Sigmoid colon (tissue), 7 donors: ENCODE measurements around the gene COBL. TPM values are rescaled to one million over a fixed set of nuclear protein-coding genes. Genes with fewer than 3 reads are reported as not detected.

Experiments used
- DNase-seq: peaks from one replicate; pipeline ENCODE4 v3.0.0-alpha.2; 2019
- H3K27ac ChIP-seq, 4 donors: fragments of 200-600 bp; sonication (generic); one replicate each; pipeline ENCODE4 v1.5.1; 2016 to 2019; ENCODE audit warnings: mild to moderate bottlenecking in 1 of 4
- H3K27me3 ChIP-seq, 3 donors: fragments of 200-600 bp; sonication (generic); one replicate each; pipeline ENCODE4 v1.5.1; 2019; ENCODE audit warnings: mild to moderate bottlenecking in 1 of 3
- H3K36me3 ChIP-seq, 4 donors: fragments of 200-600 bp; sonication (generic); one replicate each; pipeline ENCODE4 v1.5.1; 2016 to 2019
- H3K4me1 ChIP-seq, 4 donors: fragments of 200-600 bp; sonication (generic); one replicate each; pipeline ENCODE4 v1.5.1; 2017 to 2019
- H3K4me3 ChIP-seq, 4 donors: fragments of 200-600 bp; sonication (generic); one replicate each; pipeline ENCODE4 v1.5.1; 2017 to 2019; ENCODE audit warnings: mild to moderate bottlenecking in 2 of 4, moderate library complexity in 1 of 4
- H3K9me3 ChIP-seq, 4 donors: fragments of 200-600 bp in 3 of 4; sonication (generic) in 3 of 4; one replicate each; pipeline versions ENCODE4 v1.5.1 to v1.6.1; 2013 to 2019
- EP300 ChIP-seq, 4 donors: sonication (generic); formaldehyde crosslinking; IDR thresholded peaks; one replicate each; pipeline ENCODE4 v1.6.1; 2017; ENCODE audit warnings: antibody characterized with exemption in 4 of 4
- POLR2A ChIP-seq, 2 donors: fragments of 450-650 bp; IDR thresholded peaks; one replicate each; pipeline ENCODE4 v1.6.1; 2016; ENCODE audit warnings: antibody characterized with exemption in 2 of 2, mild to moderate bottlenecking in 2 of 2, moderate library complexity in 2 of 2
- POLR2AphosphoS5 ChIP-seq, 4 donors: sonication (generic); formaldehyde crosslinking; IDR thresholded peaks; one replicate each; pipeline ENCODE4 v1.6.1; 2017; ENCODE audit warnings: antibody characterized with exemption in 4 of 4
- WGBS, 2 donors: extraction: QIAGEN DNeasy Blood & Tissue Kit; methylation state at CpG; one replicate each; pipeline ENCODE4 v1.1.7; 2013; 5-methylcytosine and 5-hydroxymethylcytosine counted together
- intact Hi-C: fragments of 100-400 bp; cut with DNase I; formaldehyde crosslinking; loops from one replicate; pipeline ENCODE4 v1.15.1; 2023
- polyA plus RNA-seq, 3 donors: library from polyadenylated mRNA; stranded (reverse); fragments of 200-250 nt; gene quantifications; one replicate each; pipeline ENCODE4 v1.2.3, GENCODE V29; 2013
- total RNA-seq, 4 donors: library from RNA; depleted of rRNA; stranded (reverse); fragments of >200 nt; gene quantifications; one replicate each; pipeline ENCODE4 v1.1.0, GENCODE V29; 2016
- TF ChIP-seq, protein P1 (sequence below), 4 experiments: fragments of 450-650 bp in 3 of 4; fragments of 200-600 bp in 1 of 4; IDR thresholded peaks; one replicate each; pipeline ENCODE4 v1.5.1; 2016 to 2019; ENCODE audit warnings: antibody characterized with exemption in 4 of 4, mild to moderate bottlenecking in 3 of 4, moderate library complexity in 2 of 4
- donor health status: healthy with polysubstance abuse.
- donor health status: Bipolar disorder and iron deficiency.
- donor health status: healthy.

The COBL gene
- total and polyA plus RNA-seq, 7 donors: 3.0 to 27.6 (median 10.0) TPM

DNA sequence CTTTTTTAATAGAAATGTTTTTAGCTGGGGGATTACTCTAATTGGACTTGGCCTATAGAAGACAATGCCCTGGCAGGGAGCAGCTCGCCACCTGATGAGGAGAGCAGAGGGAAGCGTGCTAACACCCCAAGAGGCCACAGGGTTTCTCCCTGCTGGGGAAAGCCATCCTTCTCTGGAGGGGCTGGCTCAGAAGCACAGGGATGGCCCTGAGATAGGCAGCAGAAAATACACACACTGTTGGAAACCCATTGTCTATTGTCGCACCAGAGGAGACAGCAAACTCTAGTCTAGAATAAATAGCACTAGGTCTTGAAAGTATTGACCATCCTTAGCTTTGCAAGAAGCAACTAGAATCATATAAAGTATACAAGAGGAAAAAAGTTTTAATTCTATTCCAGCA is 5.4 kb downstream of the COBL start:
- no peak for TF ChIP-seq POLR2AphosphoS5 (IDR thresholded peaks at IDR 0.05)
- no peak for TF ChIP-seq POLR2A (IDR thresholded peaks at IDR 0.05)
- no peak for TF ChIP-seq EP300 (IDR thresholded peaks at IDR 0.05)
- TF ChIP-seq, protein P1, sequence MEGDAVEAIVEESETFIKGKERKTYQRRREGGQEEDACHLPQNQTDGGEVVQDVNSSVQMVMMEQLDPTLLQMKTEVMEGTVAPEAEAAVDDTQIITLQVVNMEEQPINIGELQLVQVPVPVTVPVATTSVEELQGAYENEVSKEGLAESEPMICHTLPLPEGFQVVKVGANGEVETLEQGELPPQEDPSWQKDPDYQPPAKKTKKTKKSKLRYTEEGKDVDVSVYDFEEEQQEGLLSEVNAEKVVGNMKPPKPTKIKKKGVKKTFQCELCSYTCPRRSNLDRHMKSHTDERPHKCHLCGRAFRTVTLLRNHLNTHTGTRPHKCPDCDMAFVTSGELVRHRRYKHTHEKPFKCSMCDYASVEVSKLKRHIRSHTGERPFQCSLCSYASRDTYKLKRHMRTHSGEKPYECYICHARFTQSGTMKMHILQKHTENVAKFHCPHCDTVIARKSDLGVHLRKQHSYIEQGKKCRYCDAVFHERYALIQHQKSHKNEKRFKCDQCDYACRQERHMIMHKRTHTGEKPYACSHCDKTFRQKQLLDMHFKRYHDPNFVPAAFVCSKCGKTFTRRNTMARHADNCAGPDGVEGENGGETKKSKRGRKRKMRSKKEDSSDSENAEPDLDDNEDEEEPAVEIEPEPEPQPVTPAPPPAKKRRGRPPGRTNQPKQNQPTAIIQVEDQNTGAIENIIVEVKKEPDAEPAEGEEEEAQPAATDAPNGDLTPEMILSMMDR (IDR thresholded peaks at IDR 0.05): no peak
- no peaks in the 10 kb centered on the region for H3K36me3 ChIP-seq
- no peaks in the 10 kb centered on the region for H3K9me3 ChIP-seq
- intact Hi-C loops: no loop called here
- H3K4me1 ChIP-seq: peaks cover 0 to 14% (median 9%) of the 10 kb centered on the region in 4 donors
- 94 to 97% methylated on average over 3 of the region's 3 CpGs for WGBS, 2 donors
- DNase-seq: no peak
- peaks cover under 1 to 11% (median 8%) of the 10 kb centered on the region in 3 donors for H3K27me3 ChIP-seq
- no peak overlapping the region for H3K27ac ChIP-seq
- no peak overlapping the region for H3K4me3 ChIP-seq

DNA sequence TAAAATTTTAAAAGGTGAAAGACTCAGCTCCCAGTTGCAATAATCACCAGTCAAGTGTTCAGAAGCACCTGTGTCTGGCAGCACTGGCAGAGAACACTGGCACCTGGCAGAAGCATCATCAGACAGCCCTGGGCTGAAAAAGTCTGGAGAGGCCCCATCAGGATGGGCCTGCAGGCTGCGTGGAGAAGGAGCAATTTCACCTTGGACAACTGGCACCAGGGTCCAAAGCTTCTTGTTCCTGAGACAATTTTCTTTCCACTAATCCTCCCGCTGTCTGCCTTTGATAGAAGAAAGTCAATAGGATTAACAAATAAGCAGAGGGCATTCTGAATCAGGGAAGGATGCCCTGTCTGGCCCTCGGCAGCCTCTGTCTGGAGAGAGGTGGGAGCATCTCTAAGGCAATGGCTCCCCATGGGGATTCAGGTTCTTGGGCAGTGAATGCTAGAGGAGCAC is 6.5 kb downstream of the COBL start:
- peaks cover 0 to 10% (median 0%) of the 10 kb centered on the region in 4 donors for H3K4me1 ChIP-seq
- WGBS, 2 donors: 92 to 96% methylated on average over 3 of the region's 3 CpGs

DNA sequence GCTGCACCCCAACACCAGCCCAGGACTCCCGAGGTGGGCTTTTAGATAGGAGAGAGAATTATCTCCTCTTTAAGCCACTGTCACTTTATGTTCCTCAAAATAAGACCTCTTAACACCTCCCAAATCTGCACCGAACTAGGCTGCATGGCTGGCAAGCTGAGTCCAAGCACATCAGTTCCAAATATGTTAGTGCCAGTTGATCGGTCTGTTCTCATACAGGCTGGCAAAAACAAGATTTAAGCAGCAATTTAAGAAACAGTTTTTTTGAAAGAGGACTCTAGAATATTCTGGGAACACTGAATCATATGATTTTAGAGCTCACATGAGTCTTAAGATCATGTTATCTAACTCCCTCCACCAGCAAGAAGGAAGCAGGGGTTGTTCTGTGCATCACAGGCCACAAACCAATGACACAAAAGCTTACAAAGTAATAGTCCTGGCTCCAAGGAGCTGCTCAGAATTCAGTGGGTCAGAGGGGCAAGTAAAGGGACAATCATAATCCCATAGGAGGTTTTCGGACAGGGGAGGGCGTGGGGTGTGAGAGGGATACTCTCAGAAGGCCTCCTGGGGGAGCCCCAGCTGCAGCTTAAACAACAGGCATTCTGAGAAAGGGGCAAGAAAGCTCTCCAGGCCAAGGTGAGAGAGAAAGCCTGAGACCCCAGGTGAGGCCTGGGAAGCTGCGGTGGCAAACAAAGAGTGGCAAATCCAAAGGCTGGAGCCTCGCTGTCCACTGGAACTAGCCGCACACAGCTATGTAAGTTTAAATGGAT is 7.1 kb downstream of the COBL start:
- 86 to 94% methylated on average over 8 of the region's 8 CpGs for WGBS, 2 donors
- H3K36me3 ChIP-seq: no peaks in the 10 kb centered on the region
- TF ChIP-seq EP300 (IDR thresholded peaks at IDR 0.05) (no peak), POLR2AphosphoS5 (IDR thresholded peaks at IDR 0.05) (no peak), POLR2A (IDR thresholded peaks at IDR 0.05) (no peak)
- TF ChIP-seq, protein P1 (IDR thresholded peaks at IDR 0.05): no peak
- no peak overlapping the region for H3K4me3 ChIP-seq
- intact Hi-C loops: no loop called here
- no peaks in the 10 kb centered on the region for H3K27me3 ChIP-seq
- H3K4me1 ChIP-seq: peaks cover 0 to 10% (median 0%) of the 10 kb centered on the region in 4 donors
- peak overlapping the region in 1 of 4 donors; percentile 40 for H3K27ac ChIP-seq
- no peaks in the 10 kb centered on the region for H3K9me3 ChIP-seq
- DNase-seq: no peak

More for the DNA sequence above, 6.5 kb downstream of the COBL start:
- DNase-seq: no peak
- TF ChIP-seq POLR2AphosphoS5 (IDR thresholded peaks at IDR 0.05) (no peak), EP300 (IDR thresholded peaks at IDR 0.05) (no peak), POLR2A (IDR thresholded peaks at IDR 0.05) (no peak)
- TF ChIP-seq, protein P1 (IDR thresholded peaks at IDR 0.05): no peak
- Histone ChIP-seq H3K27me3 (peaks cover 0 to under 1% (median 0%) of the 10 kb centered on the region in 3 donors), H3K4me3 (no peak overlapping the region), H3K36me3 (no peaks in the 10 kb centered on the region), H3K27ac (no peak overlapping the region), H3K9me3 (no peaks in the 10 kb centered on the region)
- intact Hi-C loops: no loop called here

DNA sequence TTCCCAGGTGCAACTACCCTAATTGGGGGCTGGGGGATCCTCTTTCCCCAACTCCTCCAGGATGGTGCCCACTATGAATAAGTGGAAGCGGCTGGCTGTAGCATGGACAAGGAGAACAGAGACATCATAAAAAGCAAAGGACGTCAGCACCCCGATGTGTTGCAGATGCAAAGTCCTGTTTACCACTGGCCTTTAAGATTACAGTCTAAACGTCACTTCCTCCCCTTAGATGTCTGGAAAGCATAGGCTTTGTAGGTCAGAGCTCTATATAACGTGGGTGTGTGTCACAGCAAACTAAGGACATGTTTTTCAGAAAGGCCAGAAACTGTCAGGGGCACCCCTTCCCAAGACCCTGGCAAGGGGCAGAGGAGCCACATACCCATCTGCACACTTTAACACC is 7.9 kb downstream of the COBL start:
- peaks cover 0 to 6% (median 0%) of the 10 kb centered on the region in 4 donors for H3K4me1 ChIP-seq
- no peak overlapping the region for H3K4me3 ChIP-seq
- WGBS, 2 donors: 57 to 62% methylated on average over 5 of the region's 5 CpGs
- no peaks in the 10 kb centered on the region for H3K36me3 ChIP-seq
- no peak overlapping the region for H3K27ac ChIP-seq
- intact Hi-C loops: no loop called here
- TF ChIP-seq EP300 (IDR thresholded peaks at IDR 0.05) (no peak), POLR2AphosphoS5 (IDR thresholded peaks at IDR 0.05) (no peak), POLR2A (IDR thresholded peaks at IDR 0.05) (no peak)
- TF ChIP-seq, protein P1 (IDR thresholded peaks at IDR 0.05): no peak
- H3K9me3 ChIP-seq: no peaks in the 10 kb centered on the region
- DNase-seq: no peak
- no peaks in the 10 kb centered on the region for H3K27me3 ChIP-seq
